GM19035 (cell line): Measurements from ENCODE around the gene CKS1B.

Experiments
- ATAC-seq: cut with Tn5 transposase; IDR thresholded peaks from one replicate; pipeline ENCODE4 v1.9.1; 2021; ENCODE audit not compliant: unreplicated experiment

Gene CKS1B

DNA sequence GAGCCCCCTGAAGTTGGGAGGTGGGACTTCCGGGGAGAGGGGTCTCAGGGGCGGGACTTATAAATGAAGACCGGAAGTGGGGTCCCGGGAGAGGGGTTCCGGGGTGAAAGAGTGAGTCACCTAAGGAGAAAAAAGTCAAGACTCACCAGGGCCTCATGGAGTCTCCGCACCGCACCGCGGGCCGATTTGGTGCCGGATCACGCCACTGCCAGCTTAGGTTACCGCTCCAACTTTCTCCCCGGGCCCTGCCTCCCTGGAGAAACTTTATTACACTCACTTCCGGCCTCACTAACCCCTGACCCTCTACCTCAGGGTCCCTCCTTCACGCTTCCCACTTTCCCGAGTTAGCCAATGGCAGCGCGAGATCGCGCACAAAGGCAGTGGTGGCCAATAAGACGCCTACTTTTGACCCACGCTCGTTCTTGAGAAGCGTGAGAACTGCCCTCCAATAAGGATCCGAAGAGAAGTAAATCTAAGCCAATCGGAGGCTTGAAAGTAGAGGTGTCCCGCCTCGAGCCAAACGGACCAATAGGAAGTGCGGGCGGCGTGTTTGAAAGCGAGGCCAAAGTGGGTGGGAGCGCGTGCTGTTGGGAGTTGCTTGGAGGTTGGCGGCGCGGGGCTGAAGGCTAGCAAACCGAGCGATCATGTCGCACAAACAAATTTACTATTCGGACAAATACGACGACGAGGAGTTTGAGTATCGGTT lies at the start of gene CKS1B:
Gene CKS1B, plus strand, starts transcription at position 580 of the 706 bp plus-strand sequence. Its CDS starts 65 bp downstream, at position 645.
- peak; percentile 77 for ATAC-seq

DNA sequence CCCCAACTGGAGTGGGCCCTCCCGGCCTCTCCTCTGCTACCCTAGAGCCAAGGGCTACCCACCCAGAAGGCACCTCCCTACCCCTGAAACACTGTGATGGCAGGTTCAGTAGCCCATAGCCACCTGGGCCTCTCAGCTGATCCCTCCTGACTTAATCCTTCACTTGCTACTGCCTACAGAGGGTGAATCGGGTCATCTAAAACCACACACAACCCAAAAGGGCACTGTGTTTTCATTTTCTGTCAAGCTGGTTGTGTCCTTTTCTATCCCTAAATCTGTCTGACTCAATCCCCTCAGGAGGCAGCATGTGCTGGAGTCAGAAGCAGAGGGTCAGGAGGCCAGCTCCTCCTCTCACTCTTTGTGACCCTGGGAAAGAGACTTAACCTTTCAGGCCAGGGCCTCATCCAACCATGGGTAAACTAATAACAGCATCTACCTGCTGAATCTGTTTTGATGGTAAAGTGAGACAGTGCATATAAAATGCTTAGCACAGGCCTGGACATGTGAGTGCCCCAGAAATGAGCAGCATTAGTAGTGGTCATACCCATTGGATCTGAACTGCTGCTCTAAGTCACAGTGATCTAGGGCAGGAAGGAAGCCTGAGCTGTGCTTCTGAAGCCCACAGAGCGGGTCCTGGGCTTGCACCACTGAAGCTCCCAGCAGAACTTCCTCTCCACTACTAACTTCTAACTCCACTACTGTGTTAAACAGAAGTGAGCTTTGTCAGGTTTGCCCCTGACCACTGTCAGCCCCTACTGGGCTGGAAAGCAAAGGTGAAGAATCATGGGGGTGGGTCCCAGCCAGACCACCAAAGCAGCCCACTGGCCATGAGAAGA lies 48.9 kb upstream of the CKS1B start:
- no peak for ATAC-seq

DNA sequence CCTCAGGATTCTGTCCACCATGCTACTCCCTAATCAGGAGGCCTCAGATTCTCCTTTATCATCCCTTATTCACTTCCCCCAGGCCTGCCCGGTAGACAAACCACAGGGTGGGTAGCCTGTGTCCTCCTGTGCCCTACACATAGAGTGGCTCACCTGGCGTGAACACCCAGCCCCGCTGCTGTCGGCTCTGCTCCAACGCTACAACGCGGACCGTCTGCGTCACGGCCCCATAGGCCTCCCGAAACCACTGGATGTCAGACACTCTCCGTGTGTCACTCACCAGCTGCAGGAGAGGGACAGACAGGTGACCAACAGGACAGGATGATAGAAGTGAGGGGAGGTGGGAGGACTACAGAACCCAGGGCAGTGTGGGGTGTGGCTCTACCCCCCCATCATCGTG lies 48.3 kb upstream of the CKS1B start:
- ATAC-seq = no peak

DNA sequence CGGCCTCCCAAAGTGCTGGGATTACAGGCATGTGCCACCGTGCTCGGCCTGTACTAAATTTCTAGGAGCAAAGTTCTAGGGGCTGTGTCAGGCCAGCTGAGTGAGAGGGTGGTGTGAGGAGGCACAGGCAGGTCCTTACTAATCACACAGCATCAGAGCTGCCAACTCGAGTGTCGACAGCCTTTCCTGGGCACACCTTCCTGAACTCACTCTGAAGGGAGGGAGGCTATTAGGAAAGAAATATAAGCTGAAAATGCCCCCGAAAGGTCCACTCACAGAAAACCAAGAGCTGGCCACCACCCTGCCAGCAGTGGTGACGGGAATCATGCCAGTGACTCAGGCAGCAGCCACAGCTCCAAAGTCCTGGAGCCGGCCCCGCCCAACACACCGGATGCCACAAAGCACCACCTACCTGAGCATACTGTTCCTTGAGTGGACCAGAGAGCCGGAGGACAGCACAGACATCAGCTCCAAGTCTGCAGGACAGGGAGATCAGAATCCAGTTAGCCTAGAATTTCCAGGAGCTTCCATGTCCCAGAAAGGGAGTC lies 42.5 kb upstream of the CKS1B start:
- no peak for ATAC-seq

DNA sequence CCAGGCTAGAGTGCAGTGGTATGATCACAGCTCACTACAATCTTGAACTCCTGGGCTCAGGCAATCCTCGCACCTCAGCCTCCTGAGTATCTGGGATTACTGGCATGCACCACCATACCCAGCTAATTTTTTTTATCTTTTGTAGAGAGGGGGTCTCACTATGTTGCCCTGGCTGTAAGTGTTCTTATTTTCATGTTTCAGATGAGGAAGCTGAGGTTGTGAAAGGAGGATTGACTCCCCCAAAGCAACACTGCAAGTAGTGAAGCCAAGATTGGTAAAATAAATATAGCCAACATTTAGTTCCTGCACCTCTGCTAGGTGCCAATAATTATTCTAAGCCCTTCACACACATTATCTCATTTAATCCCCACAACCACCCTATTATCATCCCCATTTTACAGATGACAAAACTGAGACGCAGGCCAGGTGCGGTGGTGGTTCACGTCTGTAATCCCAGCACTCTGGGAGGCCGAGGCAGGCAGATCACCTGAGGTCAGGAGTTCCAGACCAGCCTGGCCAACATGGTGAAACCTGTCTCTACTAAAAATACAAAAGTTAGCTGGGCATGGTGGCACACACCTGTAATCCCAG lies 40.0 kb upstream of the CKS1B start:
- ATAC-seq = no peak

DNA sequence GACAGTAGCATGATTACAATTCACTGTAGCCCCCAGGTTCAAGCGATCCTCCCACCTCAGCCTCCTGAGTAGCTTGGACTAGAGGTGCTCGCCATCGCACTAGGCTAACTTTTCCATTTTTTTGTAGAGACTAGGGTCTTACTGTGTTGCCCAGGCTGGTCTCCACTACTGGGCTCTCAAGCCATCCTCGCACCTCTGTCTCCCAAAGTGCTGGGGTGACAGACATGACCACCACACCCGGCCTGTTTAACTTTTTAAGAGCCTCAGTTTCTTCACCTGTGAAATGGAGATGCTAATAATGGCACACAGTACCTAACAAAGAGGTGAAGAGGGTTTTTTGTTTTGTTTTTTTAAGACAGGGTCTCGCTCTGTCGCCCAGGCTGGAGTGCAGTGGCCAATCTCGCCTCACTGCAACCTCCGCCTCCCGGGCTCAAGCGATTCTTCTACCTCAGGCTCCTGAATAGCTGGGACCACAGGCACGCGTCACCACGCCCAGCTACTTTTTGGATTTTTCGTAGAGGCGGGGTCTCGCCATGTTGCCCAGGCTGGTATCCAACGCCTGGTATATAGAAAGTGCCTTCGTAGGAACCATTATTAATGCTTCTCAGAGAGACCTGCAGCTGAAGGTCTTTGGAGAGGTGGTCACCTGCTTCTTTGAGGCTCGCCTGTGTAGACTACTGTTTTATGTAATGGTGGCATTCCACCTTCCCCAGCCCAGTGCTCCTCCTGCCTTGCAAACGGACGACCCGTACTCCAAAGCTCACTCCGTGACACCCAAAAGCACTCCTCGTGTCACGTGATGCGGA lies 38.5 kb upstream of the CKS1B start:
- ATAC-seq = peak; percentile 2

DNA sequence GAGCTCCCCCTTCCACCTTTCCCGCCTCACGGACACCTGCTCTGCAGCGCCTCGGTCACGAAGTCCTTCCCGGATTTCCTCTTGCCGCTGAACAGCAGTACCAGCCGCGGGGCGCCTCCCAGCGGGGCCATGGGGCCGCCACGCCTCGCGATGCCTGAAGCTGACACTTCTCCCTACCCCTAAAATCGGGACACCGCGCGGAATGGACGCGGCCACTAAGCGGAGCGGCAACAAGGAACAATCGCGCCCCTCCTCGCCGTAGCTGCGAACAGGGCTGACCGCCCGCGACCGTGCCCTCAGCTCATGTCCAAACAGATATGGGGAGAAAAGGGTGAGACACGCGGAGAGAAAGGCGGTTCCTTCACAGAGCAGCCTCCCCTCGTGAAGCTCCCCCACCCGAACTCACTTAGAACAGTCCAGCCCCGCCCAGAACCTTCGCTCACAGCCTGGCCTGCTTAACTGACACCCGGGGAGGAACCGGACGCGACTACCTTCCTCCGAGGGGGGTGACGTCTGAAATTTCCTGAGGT lies 37.9 kb upstream of the CKS1B start, which contains the start of gene PMVK:
Gene PMVK, minus strand, starts transcription at position 165 of the 530 bp plus-strand sequence. Its CDS starts 34 bp downstream, at position 131.
- peak; percentile 78 for ATAC-seq

DNA sequence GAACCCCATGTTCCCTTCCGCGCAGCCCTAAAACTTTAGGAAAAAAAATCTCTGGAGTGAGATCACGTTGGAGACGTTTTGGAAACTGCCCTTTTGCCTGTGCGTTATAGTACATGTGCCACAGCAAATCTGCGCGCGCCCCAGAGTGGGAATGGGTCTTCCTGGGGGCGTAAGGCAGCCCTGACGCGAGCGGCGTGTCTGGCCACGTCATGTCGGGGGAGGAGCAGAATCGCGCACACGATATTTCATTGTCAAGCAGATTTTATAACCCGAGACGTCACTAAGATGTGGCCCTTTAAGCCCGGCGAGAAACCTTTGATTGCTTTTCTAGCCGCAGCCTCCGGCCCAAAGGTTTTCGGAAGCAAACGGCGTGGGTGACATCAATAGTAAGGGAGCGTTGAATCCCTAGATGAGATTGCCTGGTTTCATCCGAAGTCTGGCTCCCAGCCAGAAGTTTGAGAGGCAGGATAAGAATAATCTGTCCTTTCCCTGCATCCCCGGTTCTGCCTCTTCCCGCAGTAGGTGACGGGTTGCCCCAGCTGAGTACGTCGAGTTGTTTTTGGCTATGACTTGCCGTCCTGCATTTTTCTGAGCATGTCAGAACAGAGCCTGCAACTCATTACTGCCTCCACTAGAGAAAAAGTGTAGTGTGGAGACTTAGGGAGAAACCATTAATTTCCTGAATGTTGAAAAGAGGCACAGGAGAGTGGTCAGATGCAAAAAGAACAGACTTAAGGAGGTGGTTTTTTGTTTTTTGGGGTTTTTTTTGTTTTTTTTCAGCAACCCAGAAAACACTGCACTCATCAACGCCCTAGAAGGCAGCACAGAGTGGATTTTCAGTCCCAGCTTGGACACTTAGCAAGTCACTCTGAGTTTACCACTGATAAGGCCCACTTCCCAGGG lies 37.1 kb upstream of the CKS1B start:
- ATAC-seq = peak; percentile 58

DNA sequence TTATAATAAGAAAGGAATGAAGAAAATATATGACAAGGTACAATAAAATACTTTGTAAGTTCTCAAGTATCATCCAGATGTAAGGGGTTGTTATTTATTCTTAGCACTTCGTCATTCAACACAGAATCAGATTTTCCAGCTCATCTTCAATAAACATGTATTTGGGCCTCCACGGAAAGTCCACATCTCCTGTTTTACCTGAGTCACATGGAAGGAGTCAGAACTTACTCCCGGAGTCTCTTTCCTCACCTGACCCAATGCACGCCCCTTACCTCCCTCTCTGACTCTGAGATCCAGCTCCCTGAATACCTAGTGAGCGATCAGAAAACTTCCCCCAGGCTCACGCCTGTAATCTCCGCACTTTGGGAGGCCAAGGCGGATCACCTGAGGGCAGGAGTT lies 36.5 kb upstream of the CKS1B start:
- no peak for ATAC-seq

DNA sequence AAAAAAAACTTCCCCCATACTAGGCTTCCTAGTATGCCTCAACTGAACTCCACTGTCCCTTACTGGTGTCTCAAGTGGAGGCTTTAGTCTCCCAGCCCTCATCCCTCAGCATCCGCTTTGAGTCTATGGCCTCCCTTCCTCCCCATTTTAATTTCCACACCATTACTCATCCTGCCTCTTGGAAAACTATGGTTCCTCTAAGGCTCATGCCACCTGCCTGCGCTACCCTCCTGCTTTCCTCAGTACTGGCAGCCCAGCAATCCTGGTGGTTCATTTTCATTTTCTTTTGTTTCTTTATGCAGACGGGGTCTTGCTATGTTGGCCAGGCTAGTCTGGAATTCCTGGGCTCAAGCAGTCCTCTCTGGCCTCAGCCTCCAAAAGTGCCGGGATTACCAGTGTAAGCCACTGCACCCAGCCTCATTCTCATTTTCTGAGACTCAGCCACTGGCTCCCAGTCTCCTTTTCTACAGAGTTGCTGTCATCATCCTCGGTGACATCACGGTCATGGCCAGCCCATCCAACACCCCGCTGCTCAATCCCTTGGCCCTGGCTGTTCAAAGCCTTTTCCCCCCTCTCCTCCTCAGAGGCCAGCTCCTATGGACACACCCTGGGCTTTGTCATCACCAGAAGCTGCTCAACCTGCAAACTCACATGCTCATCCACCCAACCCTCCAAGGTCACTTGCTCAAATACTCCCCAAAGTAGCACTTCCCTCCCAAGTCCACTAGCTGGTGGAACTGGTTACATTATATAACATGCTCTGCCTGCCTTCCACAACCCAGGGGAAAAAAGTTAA lies 35.7 kb upstream of the CKS1B start:
- no peak for ATAC-seq

DNA sequence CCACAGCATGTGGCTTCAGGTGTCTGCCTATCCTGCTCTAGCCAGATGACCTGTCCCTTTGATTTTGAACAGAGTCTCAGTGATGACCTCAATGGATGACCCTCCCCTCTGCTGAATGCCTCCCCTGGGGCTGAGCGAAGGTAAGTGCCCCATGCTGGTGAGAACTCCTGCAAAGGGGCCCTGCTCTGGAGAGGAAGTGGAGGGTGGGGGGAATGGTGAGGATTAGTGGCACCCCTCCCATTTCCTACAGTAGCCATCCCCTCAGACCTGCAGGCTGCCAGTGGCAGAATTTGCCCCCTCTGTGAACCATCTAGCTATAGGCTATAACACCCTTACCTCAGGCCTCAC lies 34.3 kb upstream of the CKS1B start:
- no peak for ATAC-seq

DNA sequence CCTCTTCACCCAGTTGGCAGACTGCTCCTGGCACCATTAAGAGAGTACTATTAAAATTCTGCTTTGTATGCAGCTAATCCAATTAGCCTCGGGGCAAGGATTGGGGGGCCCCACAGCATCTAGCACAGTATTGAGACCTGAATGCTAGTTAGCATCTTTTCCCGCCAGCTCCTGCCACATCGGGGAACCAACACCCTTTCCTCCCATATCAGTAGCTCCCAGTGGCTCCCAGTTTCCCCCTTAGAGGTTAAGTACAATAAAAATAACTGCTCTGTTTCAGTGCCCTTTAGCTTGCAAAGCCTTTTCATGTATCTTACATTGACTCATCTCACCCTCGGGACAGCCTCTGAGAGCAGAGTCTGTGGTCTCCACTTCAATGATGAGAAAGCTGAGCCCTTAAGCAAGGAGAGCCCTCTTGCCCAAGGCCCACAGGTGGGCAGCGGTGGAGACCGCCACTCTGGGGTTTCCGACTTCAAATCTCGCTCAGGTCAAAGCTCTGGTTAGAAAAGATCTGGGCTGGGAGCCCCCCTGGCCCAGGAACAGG lies 33.8 kb upstream of the CKS1B start:
- ATAC-seq = no peak

DNA sequence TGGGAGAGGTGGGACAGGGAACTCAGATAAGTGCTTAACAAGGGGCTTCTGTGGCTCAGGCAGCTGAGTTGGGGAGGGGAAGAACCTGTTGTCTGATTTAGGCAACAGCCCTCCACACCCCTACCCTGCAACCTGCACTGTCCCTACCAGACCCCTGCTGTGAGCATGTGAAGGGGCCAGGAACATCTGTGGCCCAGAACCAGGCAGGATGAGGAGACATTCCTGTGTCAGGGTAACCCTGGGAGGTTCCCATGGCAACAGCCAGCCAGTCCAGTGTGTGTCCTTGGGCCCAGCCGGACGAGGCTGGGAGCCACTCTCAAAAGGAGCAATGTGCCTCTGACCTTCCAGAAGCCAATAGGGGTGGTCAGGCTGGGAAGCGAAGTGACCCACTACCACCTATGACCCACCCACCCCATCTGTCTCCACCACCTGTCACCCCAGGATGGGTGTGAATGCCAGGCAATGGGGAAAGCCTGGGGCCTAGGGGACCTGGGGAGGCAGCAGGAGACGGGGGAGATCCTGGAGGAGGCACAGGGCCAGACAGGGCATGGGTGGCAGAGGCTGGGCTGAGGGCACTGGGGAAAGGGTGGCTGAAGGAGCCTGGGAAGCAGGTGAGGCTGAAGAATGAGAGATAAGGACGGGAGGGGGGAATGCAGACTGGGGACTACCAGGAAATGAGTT lies 33.0 kb upstream of the CKS1B start:
- no peak for ATAC-seq

DNA sequence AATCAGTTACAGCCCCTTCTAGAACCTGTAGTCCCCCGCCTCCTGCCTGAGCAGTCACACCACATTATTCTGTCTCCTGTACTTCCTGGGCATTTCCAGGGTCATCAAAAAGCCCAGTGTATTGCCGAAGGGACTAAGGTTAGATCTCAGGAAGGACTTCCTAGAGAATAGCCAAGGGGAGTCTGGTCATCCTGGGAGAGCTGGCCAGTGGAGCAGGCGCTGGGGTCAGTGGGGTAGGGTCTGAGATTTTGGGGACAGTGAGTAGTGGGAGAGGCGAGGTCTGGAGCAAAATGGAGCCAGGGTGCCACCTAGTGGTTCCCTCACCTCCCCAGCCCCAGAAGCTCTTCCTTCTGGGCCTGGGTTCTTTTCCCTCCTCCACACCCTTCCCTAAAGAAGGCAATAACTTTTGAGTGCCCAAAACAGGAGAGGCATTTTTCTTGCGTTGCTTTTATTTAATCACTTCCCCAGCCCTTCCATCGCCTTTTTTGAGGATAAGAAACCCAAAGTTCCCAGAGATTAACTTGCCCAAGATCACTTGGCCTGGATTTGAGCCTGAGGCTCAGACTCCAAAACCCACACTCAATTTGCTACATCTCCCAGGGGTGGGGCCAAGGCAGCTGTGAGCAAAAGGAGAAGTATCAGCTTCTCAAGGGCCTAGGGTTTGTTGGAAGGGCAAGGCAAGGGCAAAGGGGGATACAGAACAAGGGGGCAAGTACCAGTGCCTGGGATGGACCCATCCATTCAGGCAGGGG lies 30.7 kb upstream of the CKS1B start:
- no peak for ATAC-seq

DNA sequence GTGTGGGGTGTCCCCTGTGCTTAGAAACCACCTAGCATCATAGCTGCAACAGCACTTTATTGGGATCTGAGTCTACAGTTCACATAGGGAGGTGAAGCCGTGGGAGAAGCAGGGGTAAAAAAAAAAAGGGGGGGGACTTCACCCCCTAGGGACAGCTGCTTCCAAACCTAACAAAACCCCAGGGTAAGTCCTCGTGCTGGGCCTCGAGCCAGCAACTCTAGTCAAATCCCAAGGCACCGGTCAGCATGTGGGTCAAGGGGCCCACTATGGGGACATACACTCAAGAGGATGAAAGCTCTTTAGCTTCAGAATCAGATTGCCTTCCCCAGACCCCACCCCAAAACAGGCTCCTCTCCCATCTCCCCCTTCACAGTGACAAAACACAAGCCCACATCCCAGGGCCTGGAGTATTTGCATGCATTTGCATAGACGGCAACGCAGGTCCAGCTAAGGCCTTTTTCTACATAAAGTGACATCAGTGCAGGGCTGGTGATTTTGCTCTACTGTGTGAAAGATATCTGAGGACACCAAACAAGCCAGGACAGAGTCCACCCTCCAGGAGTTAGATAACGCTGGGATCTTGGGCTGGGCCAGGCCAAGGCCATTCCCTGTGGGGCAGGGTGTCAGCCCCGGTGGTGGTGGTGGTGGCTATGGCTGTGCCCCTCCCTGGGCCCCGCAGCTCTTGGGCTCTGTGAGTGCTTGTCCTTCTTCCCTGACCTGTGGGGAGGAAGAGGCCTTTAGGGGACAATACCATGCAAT lies 29.9 kb upstream of the CKS1B start:
- ATAC-seq = no peak

DNA sequence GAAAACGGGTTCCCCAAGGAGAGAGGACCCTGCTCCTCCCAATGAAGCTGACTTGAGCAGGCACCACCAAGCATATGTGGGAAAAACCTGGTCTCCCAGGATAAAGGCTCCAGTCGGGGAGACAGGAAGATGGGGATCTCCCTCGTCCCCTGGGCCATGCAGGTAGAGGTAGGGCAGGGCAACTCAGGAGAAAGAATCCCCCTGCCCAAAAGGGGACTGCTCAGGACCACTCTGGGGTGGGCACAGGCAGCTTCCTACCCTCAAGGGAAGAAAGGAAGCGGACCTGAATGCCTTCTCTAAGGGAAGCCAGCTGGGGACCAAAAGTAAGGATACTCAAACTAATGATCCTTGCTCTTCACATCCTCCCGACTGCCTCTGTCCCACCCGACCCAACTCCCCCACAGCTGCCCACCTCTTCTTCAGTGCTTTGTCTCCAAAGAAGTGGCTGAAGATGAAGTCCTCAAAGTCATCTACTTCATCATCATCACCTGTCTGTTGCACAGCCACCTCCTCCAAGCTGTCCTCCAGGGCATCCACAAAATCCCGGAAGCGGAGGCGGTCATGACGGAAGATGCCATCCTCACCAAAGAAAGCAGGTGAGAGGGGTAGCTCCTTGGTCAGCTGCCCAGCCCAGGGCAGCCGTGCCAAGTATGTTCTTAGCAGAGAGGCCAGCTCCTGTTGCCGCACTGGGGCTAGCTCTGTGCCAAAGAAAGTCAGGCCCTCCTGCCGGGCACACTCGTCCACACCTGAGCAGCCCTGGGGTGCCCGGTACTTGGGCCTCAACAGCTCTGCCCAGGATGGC lies 29.1 kb upstream of the CKS1B start:
- ATAC-seq = no peak
